Trophoblast cell (in vitro differentiated cells and primary cell): ENCODE results near the gene CALB2.

ENCODE experiments used
- DNase-seq, 2 donors: peaks; one replicate each; pipeline ENCODE4 v3.0.0-alpha.2; 2016
- H2AFZ ChIP-seq: 2 replicates; pipeline ENCODE4 v1.6.1; 2013; ENCODE audit warnings: low read length, moderate library complexity, mild to moderate bottlenecking; ENCODE audit not compliant: insufficient read depth, poor library complexity
- H2AK5ac ChIP-seq: 2 replicates; pipeline ENCODE4 v1.6.1; 2013; ENCODE audit warnings: mild to moderate bottlenecking, low read length
- H2BK120ac ChIP-seq: 2 replicates; pipeline ENCODE4 v1.6.1; 2013; ENCODE audit warnings: low read length, mild to moderate bottlenecking, moderate library complexity; ENCODE audit not compliant: insufficient read depth, poor library complexity
- H2BK12ac ChIP-seq: 2 replicates; pipeline ENCODE4 v1.6.1; 2013; ENCODE audit warnings: mild to moderate bottlenecking, low read length, moderate library complexity
- H2BK5ac ChIP-seq: 2 replicates; pipeline ENCODE4 v1.6.1; 2013; ENCODE audit warnings: low read length, low read depth, moderate library complexity, mild to moderate bottlenecking; ENCODE audit not compliant: poor library complexity
- H3K14ac ChIP-seq: 2 replicates; pipeline ENCODE4 v1.6.1; 2013; ENCODE audit warnings: mild to moderate bottlenecking, low read length
- H3K18ac ChIP-seq: 2 replicates; pipeline ENCODE4 v1.6.1; 2013; ENCODE audit warnings: mild to moderate bottlenecking, low read length
- H3K23ac ChIP-seq: 2 replicates; pipeline ENCODE4 v1.6.1; 2013; ENCODE audit warnings: low read length
- H3K27ac ChIP-seq: 2 replicates; pipeline ENCODE4 v1.5.1; 2013; ENCODE audit warnings: low read depth, mild to moderate bottlenecking, inconsistent platforms, low read length, moderate library complexity
- H3K27me3 ChIP-seq: 2 replicates; pipeline ENCODE4 v1.6.1; 2013; ENCODE audit warnings: inconsistent platforms, mild to moderate bottlenecking, low read length, moderate library complexity; ENCODE audit not compliant: insufficient read depth
- H3K36me3 ChIP-seq, 2 experiments: 1 replicate in 1 of 2; 2 replicates in 1 of 2; pipeline ENCODE4 v1.6.1; 2013; ENCODE audit warnings: low read length in 2 of 2, mild to moderate bottlenecking in 2 of 2, moderate library complexity in 1 of 2; ENCODE audit not compliant: insufficient read depth in 2 of 2, control insufficient read depth in 1 of 2
- H3K4ac ChIP-seq: 2 replicates; pipeline ENCODE4 v1.6.1; 2013; ENCODE audit warnings: low read depth, mild to moderate bottlenecking, low read length, moderate library complexity
- H3K4me1 ChIP-seq, 2 experiments: 1 replicate in 1 of 2; 2 replicates in 1 of 2; pipeline ENCODE4 v1.6.1; 2013; ENCODE audit warnings: low read length in 2 of 2, mild to moderate bottlenecking in 2 of 2, moderate library complexity in 1 of 2; ENCODE audit not compliant: insufficient read depth in 2 of 2, control insufficient read depth in 1 of 2
- H3K4me2 ChIP-seq: 2 replicates; pipeline ENCODE4 v1.6.1; 2013; ENCODE audit warnings: inconsistent platforms, mild to moderate bottlenecking, low read length, moderate library complexity
- H3K4me3 ChIP-seq: 2 replicates; pipeline ENCODE4 v1.5.1; 2013; ENCODE audit warnings: mild to moderate bottlenecking, low read depth, low read length, inconsistent platforms
- H3K79me1 ChIP-seq: one replicate; pipeline ENCODE4 v1.6.1; 2013; ENCODE audit warnings: low read length
- H3K79me2 ChIP-seq: 2 replicates; pipeline ENCODE4 v1.6.1; 2013; ENCODE audit warnings: low read length, mild to moderate bottlenecking; ENCODE audit not compliant: control insufficient read depth, insufficient read depth, poor library complexity
- H3K9ac ChIP-seq: 2 replicates; pipeline ENCODE4 v1.6.1; 2013; ENCODE audit warnings: mild to moderate bottlenecking, low read length
- H3K9me3 ChIP-seq: 2 replicates; pipeline ENCODE4 v1.6.1; 2013; ENCODE audit warnings: low read depth, mild to moderate bottlenecking, control low read depth, inconsistent platforms, low read length; ENCODE audit not compliant: insufficient read depth
- H4K12ac ChIP-seq: 2 replicates; pipeline ENCODE4 v1.6.1; 2013; ENCODE audit warnings: low read depth, mild to moderate bottlenecking, low read length, moderate library complexity
- H4K8ac ChIP-seq: 2 replicates; pipeline ENCODE4 v1.6.1; 2013; ENCODE audit warnings: low read depth, mild to moderate bottlenecking, low read length, moderate library complexity
- H4K91ac ChIP-seq: one replicate; pipeline ENCODE4 v1.6.1; 2013; ENCODE audit warnings: low read depth, mild to moderate bottlenecking, low read length, moderate library complexity
- WGBS: extraction: QIAGEN DNeasy Blood & Tissue Kit; methylation state at CpG from one replicate; pipeline ENCODE4 v1.1.7; 2013; ENCODE audit warnings: missing lambda C conversion rate; ENCODE audit not compliant: insufficient read length, insufficient coverage; ENCODE audit errors: extremely low coverage; 5-methylcytosine and 5-hydroxymethylcytosine counted together

CALB2 gene

DNA sequence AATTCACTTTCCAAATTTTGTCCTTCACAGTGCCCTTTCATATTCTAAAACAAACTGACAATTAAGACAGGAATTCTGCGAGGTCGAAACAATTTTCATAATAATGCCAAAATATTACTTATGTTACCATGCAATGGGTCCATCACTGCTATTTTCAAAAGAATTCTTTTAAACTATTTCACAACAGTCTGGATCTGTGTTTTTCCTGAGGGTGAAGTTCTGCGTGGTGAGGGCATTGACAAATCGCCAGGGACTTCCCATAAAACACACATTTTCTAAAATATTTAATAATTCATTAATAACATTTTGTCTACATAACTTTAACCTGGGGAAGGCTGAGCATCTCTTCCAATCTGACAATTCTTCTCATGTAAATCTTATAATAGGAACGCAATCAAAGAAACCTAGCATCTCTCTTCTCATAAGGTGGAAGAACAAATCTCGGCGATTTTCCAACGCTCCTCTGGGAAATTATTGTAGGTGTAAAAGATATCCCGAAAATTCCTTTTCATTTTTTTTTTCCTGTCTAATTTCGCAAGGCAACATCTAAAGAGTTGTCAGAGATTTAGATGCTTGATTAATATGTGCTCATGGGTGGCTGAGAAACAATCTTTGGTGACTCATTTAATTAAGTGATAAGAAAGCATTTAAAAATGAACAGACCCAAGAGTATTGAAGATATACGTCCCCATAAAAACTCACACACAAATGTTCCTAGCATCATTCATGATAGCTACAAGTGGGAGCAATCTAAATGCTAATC lies 41.5 kb downstream of the CALB2 start:
- H2BK5ac ChIP-seq, result no peak overlapping the region
- H2AFZ ChIP-seq, result no peak overlapping the region
- no peak overlapping the region for H3K4me2 ChIP-seq
- H3K9me3 ChIP-seq, result peaks cover 7% of the 10 kb centered on the region
- H3K27me3 ChIP-seq, result no peaks in the 10 kb centered on the region
- H2BK12ac ChIP-seq, result no peak overlapping the region
- no CpG with 5 or more reads among the region's 11 CpGs for WGBS
- no peak overlapping the region for H3K27ac ChIP-seq
- H3K4ac ChIP-seq, result no peak overlapping the region
- no peaks in the 10 kb centered on the region for H3K36me3 ChIP-seq
- H3K14ac ChIP-seq, result no peak overlapping the region
- H3K23ac ChIP-seq, result no peak overlapping the region
- H3K9ac ChIP-seq, result no peak overlapping the region
- H4K12ac ChIP-seq, result no peak overlapping the region
- no peak overlapping the region for H4K8ac ChIP-seq
- H4K91ac ChIP-seq, result no peak overlapping the region
- H3K4me1 ChIP-seq, result no peaks in the 10 kb centered on the region
- no peak overlapping the region for H2AK5ac ChIP-seq
- H3K18ac ChIP-seq, result no peak overlapping the region
- no peak overlapping the region for H2BK120ac ChIP-seq
- peak in 1 of 2 donors; percentile 40 for DNase-seq
- no peak overlapping the region for H3K4me3 ChIP-seq
- no peaks in the 10 kb centered on the region for H3K79me1 ChIP-seq
- no peaks in the 10 kb centered on the region for H3K79me2 ChIP-seq

DNA sequence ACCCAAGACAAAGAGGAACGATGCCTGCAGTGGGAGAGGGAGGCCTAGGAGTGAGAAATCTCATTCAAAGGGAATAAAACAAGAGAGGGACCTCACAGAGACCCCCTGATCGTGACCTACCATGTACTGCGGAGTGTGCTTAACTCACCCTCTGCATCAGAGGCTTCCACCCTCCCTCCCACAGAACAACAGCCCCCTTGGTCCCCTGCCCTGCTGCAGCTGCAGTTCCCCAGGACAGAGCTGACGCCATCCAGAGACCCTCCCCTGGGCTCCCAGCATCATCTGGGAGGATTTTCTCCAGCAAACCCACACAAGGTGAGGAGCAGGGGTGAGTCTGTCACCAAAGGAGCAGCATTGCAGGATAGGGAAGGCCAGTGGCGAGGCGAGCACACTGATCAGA lies 43.5 kb downstream of the CALB2 start:
- Histone ChIP-seq H2AFZ (no peak overlapping the region), H3K14ac (no peak overlapping the region), H2BK12ac (no peak overlapping the region), H3K9ac (no peak overlapping the region), H3K27ac (no peak overlapping the region), H3K9me3 (peaks cover 8% of the 10 kb centered on the region), H4K8ac (no peak overlapping the region), H2BK120ac (no peak overlapping the region), H4K12ac (no peak overlapping the region), H2BK5ac (no peak overlapping the region), H3K36me3 (no peaks in the 10 kb centered on the region), H3K79me2 (no peaks in the 10 kb centered on the region), H3K4me1 (no peaks in the 10 kb centered on the region), H3K23ac (no peak overlapping the region), H3K4me2 (no peak overlapping the region), H3K18ac (no peak overlapping the region), H3K27me3 (no peaks in the 10 kb centered on the region), H4K91ac (no peak overlapping the region), H3K4ac (no peak overlapping the region), H2AK5ac (no peak overlapping the region), H3K79me1 (no peaks in the 10 kb centered on the region), H3K4me3 (no peak overlapping the region)
- WGBS, result no CpG with 5 or more reads among the region's 6 CpGs
- DNase-seq, result no peak

DNA sequence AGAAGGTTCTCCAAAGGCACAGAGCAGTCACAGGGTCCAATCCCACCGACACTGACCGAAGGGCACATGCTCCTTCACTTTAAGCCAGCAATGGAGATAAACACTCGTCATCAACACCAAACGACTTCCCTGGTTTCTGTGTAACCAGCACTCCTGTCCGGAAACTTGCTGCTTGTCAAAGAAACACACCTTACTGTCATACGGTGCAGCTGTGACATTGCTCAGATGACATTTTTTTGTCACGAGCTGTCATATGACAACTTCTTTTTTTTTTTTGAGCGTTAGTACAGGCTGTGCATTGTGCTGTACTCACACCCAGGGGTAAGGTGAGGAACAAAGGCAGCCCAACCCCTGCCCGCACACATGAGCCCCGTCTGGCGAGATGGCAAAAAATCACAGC lies 44.2 kb downstream of the CALB2 start:
- Histone ChIP-seq H2AK5ac (no peak overlapping the region), H3K4me3 (no peak overlapping the region), H2BK5ac (no peak overlapping the region), H3K4me1 (no peaks in the 10 kb centered on the region), H3K27ac (no peak overlapping the region), H4K8ac (no peak overlapping the region), H3K4me2 (no peak overlapping the region), H3K27me3 (no peaks in the 10 kb centered on the region), H3K14ac (no peak overlapping the region), H3K79me1 (no peaks in the 10 kb centered on the region), H3K4ac (no peak overlapping the region), H4K91ac (no peak overlapping the region), H3K18ac (no peak overlapping the region), H3K79me2 (no peaks in the 10 kb centered on the region), H3K9me3 (peaks cover 10% of the 10 kb centered on the region), H2BK120ac (no peak overlapping the region), H2BK12ac (no peak overlapping the region), H3K9ac (no peak overlapping the region), H4K12ac (no peak overlapping the region), H2AFZ (no peak overlapping the region), H3K23ac (no peak overlapping the region), H3K36me3 (no peaks in the 10 kb centered on the region)
- no CpG with 5 or more reads among the region's 11 CpGs for WGBS
- DNase-seq, result no peak

DNA sequence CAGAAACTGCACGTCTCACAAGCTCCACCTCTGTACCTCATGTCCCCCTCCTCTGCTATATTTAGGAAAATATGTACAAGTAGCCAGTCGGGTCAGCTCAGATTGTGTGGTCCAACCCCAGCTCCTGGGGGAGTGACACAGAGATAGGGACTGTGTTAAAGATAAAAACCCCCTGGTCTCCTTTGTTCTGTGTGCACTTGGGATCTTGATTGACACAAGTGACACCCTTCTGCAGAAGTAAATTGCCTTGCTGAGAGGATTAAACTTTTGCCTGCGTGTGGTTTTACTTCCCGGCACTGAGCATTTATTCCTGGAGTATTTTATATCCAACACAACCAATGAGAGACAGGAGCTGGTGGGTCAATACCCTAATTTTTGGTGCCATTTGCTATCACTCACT lies 45.8 kb downstream of the CALB2 start:
- H3K4ac ChIP-seq, result no peak overlapping the region
- no peak overlapping the region for H2BK12ac ChIP-seq
- no peaks in the 10 kb centered on the region for H3K4me1 ChIP-seq
- no peak overlapping the region for H2AFZ ChIP-seq
- no peak overlapping the region for H2BK5ac ChIP-seq
- no peak overlapping the region for H3K18ac ChIP-seq
- H3K9ac ChIP-seq, result no peak overlapping the region
- no peak overlapping the region for H3K4me2 ChIP-seq
- no peak overlapping the region for H2BK120ac ChIP-seq
- H3K9me3 ChIP-seq, result peaks cover 10% of the 10 kb centered on the region
- H3K23ac ChIP-seq, result no peak overlapping the region
- no peaks in the 10 kb centered on the region for H3K79me1 ChIP-seq
- H4K8ac ChIP-seq, result no peak overlapping the region
- H2AK5ac ChIP-seq, result no peak overlapping the region
- no peak overlapping the region for H3K27ac ChIP-seq
- WGBS, result no CpG with 5 or more reads among the region's 4 CpGs
- H3K4me3 ChIP-seq, result no peak overlapping the region
- no peak for DNase-seq
- no peak overlapping the region for H3K14ac ChIP-seq
- no peaks in the 10 kb centered on the region for H3K27me3 ChIP-seq
- no peaks in the 10 kb centered on the region for H3K36me3 ChIP-seq
- H4K91ac ChIP-seq, result no peak overlapping the region
- no peak overlapping the region for H4K12ac ChIP-seq
- no peaks in the 10 kb centered on the region for H3K79me2 ChIP-seq
